Breast epithelium (tissue), 3 donors: ENCODE measurements around the gene PLAAT5.

Experiments
- POLR2A ChIP-seq: fragments of 450-650 bp; IDR thresholded peaks from one replicate; pipeline ENCODE4 v1.6.1; 2016; ENCODE audit warnings: antibody characterized with exemption, mild to moderate bottlenecking, moderate library complexity
- TF ChIP-seq, protein P1 (sequence below), 3 donors: fragments of 450-650 bp; IDR thresholded peaks; one replicate each; pipeline ENCODE4 v1.5.1; 2016 to 2017; ENCODE audit warnings: antibody characterized with exemption in 3 of 3, mild to moderate bottlenecking in 3 of 3, moderate library complexity in 3 of 3

DNA sequence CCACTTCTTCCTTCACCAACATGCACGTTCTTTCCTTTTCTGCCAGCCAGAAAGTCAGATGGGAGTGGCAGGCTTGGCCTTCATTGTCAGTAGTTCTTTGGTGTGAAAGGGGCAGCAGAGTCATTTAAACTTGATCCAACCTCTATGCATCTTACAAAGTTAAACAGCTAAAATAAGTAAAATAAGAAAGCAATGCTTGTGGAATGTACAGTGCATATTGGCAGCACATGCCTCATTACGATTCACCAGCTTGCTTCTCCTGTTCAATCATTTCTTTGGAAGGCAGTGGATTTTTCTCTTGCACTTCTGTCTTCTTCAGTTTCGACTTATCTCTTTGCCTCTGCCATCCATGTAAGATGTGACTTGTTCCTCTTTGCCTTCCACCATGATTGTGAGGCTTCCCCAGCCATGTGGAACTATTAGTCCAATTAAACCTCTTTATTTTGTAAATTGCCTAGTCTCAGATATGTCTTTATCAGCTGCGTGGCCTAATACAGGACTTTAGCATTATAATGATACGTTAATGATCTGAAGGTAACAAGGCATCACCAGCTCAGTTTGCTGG, 29.7 kb upstream of the PLAAT5 start:
- no peak for TF ChIP-seq POLR2A
- TF ChIP-seq, protein P1, sequence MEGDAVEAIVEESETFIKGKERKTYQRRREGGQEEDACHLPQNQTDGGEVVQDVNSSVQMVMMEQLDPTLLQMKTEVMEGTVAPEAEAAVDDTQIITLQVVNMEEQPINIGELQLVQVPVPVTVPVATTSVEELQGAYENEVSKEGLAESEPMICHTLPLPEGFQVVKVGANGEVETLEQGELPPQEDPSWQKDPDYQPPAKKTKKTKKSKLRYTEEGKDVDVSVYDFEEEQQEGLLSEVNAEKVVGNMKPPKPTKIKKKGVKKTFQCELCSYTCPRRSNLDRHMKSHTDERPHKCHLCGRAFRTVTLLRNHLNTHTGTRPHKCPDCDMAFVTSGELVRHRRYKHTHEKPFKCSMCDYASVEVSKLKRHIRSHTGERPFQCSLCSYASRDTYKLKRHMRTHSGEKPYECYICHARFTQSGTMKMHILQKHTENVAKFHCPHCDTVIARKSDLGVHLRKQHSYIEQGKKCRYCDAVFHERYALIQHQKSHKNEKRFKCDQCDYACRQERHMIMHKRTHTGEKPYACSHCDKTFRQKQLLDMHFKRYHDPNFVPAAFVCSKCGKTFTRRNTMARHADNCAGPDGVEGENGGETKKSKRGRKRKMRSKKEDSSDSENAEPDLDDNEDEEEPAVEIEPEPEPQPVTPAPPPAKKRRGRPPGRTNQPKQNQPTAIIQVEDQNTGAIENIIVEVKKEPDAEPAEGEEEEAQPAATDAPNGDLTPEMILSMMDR (IDR thresholded peaks at IDR 0.05), result no peak
